ENCODE results near the gene DPP10.

DNA sequence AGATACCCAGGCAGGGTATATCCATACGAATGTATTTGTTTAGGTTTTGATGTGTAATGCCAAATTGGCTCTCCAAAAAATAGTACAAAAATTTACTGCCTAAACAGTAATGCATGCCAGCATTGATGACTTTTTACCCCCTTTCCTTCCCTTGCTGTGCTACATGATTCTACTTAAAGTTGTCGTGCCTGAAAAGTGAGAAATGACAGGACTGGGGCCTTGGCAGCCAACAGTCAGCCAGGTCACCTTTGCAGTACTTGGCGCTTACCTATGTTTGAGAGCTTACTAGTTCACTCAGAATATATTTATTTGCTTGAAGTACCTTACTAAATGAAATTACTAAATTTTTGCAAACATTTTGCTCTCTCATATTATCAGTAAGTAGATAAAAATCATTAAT lies 1329.1 kb downstream of the DPP10 start:
- TF ChIP-seq, protein P1, sequence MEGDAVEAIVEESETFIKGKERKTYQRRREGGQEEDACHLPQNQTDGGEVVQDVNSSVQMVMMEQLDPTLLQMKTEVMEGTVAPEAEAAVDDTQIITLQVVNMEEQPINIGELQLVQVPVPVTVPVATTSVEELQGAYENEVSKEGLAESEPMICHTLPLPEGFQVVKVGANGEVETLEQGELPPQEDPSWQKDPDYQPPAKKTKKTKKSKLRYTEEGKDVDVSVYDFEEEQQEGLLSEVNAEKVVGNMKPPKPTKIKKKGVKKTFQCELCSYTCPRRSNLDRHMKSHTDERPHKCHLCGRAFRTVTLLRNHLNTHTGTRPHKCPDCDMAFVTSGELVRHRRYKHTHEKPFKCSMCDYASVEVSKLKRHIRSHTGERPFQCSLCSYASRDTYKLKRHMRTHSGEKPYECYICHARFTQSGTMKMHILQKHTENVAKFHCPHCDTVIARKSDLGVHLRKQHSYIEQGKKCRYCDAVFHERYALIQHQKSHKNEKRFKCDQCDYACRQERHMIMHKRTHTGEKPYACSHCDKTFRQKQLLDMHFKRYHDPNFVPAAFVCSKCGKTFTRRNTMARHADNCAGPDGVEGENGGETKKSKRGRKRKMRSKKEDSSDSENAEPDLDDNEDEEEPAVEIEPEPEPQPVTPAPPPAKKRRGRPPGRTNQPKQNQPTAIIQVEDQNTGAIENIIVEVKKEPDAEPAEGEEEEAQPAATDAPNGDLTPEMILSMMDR (IDR thresholded peaks at IDR 0.05), result no peak
- no peak for TF ChIP-seq EZH2phosphoT487 (IDR thresholded peaks at IDR 0.05)
- no peak for TF ChIP-seq EZH2 (IDR thresholded peaks at IDR 0.05)

Data from neural progenitor cell (in vitro differentiated cells).